B cell (primary cell): ENCODE results near the gene FBXL2.

Source experiments
- CTCF ChIP-seq: fragments of 200-600 bp; IDR thresholded peaks from one replicate; pipeline ENCODE4 v1.8.0; 2022; ENCODE audit warnings: antibody characterized with exemption, mild to moderate bottlenecking
- EZH2 ChIP-seq: IDR thresholded peaks from 2 replicates; pipeline ENCODE4 v1.6.1; 2012; ENCODE audit warnings: borderline replicate concordance, low read depth, mild to moderate bottlenecking, moderate library complexity, low read length; ENCODE audit not compliant: insufficient read depth, poor library complexity, severe bottlenecking

GRCh38 chr3:33246786-33247185, 30.5 kb upstream of the FBXL2 start:
- TF ChIP-seq CTCF (no peak), EZH2 (no peak)
